HG02981 (cell line): Measurements from ENCODE around the gene CCDC175.

Experiments
- ATAC-seq: cut with Tn5 transposase; IDR thresholded peaks from one replicate; pipeline ENCODE4 v1.9.1; 2021; ENCODE audit warnings: mild to moderate bottlenecking, moderate library complexity; ENCODE audit not compliant: unreplicated experiment

Gene CCDC175

DNA sequence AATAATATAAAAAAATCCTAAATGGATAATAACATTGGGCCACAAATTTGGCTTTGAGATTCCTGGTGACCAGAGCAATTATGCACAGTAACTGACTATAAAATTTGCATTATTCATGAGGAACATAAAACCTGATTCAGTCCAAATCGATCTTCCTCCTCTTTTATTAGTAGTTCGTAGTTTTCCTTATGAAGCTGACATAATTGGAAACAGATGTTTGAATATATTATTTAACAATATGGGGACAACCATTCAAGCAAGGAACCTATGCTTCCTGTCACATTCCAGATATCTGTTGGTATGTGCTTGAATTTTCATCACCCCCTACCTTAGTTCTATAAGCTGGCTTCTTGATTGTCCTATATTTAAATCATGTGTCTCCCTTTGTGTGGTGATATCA lies 34.9 kb downstream of the CCDC175 start:
- no peak for ATAC-seq

GRCh38 chr14:59540852-59541251 lies 35.8 kb downstream of the CCDC175 start:
- no peak for ATAC-seq

- ATAC-seq: no peak
Measured at GRCh38 chr14:59538936-59539335, 37.7 kb downstream of the CCDC175 start.

GRCh38 chr14:59537476-59537875 lies 39.1 kb downstream of the CCDC175 start:
- no peak for ATAC-seq

- ATAC-seq: no peak
Measured at GRCh38 chr14:59534361-59534987, 42.1 kb downstream of the CCDC175 start.

GRCh38 chr14:59532419-59532818 lies 44.2 kb downstream of the CCDC175 start:
- no peak for ATAC-seq

DNA sequence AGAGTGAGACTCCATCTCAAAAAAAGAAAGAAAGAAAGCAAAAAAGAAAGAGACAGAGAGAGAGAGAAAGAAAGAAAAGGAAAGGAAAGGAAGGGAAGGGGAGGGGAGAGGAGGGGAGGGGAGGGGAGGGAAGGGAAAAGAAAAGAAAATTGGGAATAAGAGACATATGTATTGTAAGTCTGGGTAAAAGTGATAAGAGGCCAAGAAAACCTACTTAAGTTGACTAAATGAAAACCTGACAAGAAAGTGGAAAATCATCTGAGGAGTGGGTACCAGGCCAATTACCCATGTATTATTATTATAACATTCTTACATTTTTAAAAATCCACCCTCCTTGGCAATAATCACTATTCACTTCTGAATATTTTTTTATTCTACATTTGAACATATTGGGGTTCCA lies 46.3 kb downstream of the CCDC175 start:
- ATAC-seq: no peak

DNA sequence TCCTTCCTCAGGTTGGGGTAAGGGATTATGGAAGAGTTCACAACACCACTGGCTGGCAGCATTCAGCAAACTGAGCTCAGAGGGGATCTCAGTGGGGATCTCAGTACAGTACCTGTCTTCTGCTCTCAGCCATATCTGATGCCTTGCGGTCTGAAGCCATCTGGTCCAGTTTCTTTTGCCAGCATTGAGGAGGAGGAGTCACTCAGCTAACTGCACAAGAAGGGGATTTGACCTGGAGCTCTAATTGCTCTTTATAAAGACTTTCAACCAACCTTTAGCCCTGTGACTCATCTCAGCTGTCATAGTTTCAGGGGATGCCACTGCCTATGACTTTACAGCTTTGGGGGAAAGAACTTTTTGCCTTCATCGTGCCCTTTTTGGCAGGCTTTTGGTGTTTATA lies 47.4 kb downstream of the CCDC175 start:
- no peak for ATAC-seq

GRCh38 chr14:59520224-59520623 lies 56.4 kb downstream of the CCDC175 start:
- ATAC-seq: no peak

DNA sequence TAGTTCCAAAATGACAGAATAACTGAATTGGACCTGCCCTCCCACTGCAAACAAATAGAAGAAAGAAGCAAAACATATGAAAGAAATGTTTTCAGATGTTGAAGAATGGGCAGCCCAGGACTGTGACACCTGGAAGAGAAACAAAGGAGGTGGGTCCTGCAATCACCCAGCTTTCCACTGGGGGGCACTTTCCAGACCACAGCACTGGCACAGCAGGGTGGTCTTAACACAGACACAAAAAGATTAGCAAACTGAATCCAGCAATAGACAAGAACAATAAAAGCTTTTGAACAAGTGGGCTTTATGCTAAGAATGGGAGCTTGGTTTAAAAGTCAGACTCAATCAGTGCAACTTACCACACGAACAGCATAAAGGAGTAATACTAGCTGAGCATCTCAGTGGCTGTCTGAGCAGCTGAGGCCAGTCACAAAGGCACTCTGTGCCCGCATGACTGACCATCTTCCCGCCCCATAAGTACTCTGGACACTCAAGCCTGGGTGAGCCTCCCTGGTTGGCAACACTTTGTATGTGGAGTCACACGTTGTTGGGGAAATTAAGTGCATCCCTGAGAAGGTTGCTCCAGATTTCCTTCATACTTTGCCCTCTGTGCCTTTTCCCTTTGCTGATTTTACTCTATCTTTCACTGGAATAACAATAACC lies 64.6 kb downstream of the CCDC175 start:
- ATAC-seq: no peak

GRCh38 chr14:59510966-59511365 lies 65.6 kb downstream of the CCDC175 start:
- no peak for ATAC-seq

GRCh38 chr14:59510001-59510400 lies 66.6 kb downstream of the CCDC175 start:
- no peak for ATAC-seq

DNA sequence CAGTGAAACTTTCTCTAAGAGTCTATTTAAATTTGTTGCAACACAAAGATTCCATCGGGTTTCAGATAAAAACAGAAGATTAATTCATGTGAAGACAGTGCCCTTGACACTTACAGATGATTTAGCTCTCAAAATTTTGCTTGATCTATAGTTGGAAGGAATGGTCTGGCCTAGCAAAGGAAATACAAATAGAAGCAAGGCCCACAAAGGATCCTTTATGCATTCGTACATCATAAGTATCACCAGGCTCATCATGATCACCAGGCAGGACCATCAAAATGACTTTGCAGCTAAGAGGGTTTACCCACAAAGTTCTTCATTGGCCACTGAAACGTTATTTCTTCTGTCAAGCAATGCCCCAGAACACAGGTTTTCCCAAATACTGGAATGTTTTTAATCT lies 67.5 kb downstream of the CCDC175 start:
- ATAC-seq: no peak

GRCh38 chr14:59507752-59508103 lies 68.9 kb downstream of the CCDC175 start:
- no peak for ATAC-seq

DNA sequence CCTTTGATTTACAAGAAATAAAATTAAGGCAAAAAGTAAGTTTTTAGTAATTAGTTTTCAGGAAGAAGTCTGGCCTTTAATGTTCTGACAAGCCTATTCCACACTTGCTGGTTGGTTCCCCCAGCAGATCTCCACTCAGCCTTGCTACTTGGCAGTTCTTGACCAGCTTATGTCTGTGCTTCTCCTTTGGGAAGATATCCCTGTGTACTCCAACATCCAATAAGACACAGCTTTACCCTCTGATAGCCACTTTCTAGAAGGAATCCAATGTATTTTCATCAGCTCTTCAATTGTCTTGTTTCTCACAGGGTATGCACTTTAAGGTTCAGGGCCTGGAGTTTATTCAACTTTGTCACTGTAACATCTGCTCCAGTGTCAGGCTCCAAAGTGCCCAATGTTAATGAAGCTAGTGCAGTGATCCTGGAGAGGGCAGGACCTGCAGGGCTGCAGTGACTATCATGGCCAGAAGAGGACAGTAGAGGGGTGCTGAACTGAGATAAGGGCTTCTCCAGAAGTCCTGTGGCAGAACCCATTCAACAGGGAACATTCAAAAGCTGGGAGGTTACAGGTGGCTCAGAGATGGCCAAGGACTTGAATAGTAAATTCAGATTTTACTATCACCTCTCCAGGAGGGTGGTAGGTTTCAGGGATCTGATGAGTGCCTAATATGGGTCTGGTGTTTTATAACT lies 69.4 kb downstream of the CCDC175 start:
- ATAC-seq: peak; percentile 86

DNA sequence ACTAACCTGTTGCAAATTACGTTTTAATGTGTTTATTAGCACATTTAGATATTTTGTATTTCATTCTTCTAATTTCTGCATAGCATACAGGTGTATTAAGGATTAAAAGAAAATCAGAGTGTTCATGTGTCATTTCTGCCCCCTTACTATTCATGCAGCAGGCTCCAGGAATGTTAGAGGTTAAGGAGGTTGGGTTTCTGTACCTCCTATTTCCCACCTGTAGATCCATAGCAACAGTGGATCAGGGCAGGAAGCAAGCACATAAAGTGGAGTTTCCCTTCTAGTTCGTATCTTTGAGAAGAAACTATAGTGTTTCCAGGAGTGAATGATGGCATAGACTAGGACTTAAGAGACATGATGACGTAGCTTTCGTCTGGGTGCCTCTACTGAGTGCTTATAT lies 73.4 kb downstream of the CCDC175 start:
- ATAC-seq: no peak

DNA sequence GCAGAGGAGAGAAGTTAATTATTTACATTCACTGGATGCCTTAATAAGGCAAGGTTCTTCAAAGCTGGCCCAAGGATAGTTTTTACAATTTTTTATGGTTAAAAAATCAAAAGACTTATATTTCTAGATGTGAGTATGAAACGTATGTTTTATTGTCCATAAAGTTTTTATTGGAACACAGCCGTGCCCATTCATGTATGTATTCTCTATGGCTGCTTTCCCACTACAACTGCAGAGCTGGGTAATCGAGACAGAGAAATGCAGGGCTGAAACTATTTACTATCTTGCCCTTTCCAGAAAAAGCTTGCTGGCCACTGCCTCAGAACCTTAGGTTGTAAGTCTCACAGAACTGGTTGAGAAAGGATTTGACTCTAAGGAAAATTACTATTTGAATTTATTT lies 75.9 kb downstream of the CCDC175 start:
- ATAC-seq: no peak

- ATAC-seq: no peak
Measured at GRCh38 chr14:59492384-59492783, 84.2 kb downstream of the CCDC175 start.

DNA sequence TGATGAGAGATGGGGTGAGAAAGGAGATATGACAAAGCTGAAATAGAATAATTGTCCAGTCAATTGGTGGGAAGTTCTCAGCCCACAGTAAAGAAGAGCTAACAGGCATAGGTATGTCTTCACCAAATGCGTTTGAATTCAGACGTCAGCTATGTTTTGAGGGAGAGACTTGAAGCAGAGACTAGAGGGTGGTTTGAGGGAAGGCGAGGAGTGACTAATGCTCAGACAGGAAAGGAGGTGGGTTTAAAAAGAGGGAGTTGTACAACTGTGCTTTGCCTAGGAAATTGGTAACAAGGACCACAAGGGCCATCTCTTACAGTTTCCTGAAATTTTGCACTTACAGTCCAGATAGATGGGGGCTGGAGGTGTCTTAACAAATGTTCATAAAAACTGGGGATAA lies 85.9 kb downstream of the CCDC175 start:
- no peak for ATAC-seq

- ATAC-seq: peak; percentile 38
Measured at GRCh38 chr14:59484639-59485175, 91.9 kb downstream of the CCDC175 start.

- ATAC-seq: peak; percentile 87
Measured at GRCh38 chr14:59483819-59484638, 92.6 kb downstream of the CCDC175 start, which contains the start of the genes JKAMP and L3HYPDH. TSS of gene JKAMP (plus strand) at chr14:59484517. CDS start at chr14:59484590, 73 bp downstream. TSS of gene L3HYPDH (minus strand) at chr14:59484408. CDS start at chr14:59484316, 92 bp downstream.
